Measurements from ENCODE around the gene CIB2. TPM values are rescaled to one million over a fixed set of nuclear protein-coding genes. Genes with fewer than 3 reads are reported as not detected.
A peak's percentile ranks its signal among the peaks of the same experiment; 100 is the strongest.

CIB2 gene
- total RNA-seq, 1 experiment from 2014 or later: 43.2 TPM

GRCh38 chr15:78098131-78098755, 33.0 kb downstream of the CIB2 start:
- H3T11ph ChIP-seq (ENCODE audit: low read length): no peak overlapping the region
- H3K27ac Mint-ChIP-seq: 0 out of 7 replicates have a peak overlapping the region, but pooled peaks of 1 of the 3 experiments have one; percentile 18
- no peaks in the 10 kb centered on the region for H3K79me2 ChIP-seq (ENCODE audit: insufficient read depth, low read length)

More at GRCh38 chr15:78098131-78098755, 33.0 kb downstream of the CIB2 start:
- H4K5ac ChIP-seq (ENCODE audit: insufficient read length, low read depth, low read length): no peak overlapping the region
- no peaks in the 10 kb centered on the region for H3K9me3 ChIP-seq (ENCODE audit: control insufficient read depth, low read depth, low read length)
- no peak overlapping the region for H3K9ac ChIP-seq (ENCODE audit: extremely low read depth, insufficient read length, low read length)
- no peak overlapping the region for H2BK15ac ChIP-seq (ENCODE audit: low read depth, low read length)
- H3K14ac ChIP-seq (ENCODE audit: insufficient read depth, low read length): no peak overlapping the region; the same call in 1 of the 2 replicates
- no peak overlapping the region for H3K23ac ChIP-seq (ENCODE audit: insufficient read length, low read depth, low read length)
- no peaks in the 10 kb centered on the region for H3K23me2 ChIP-seq (ENCODE audit: insufficient read length, low read depth, low read length, poor library complexity, severe bottlenecking)
- H3K4me1 ChIP-seq (ENCODE audit: insufficient read depth, low read length): no peaks in the 10 kb centered on the region
- H3K56ac ChIP-seq (ENCODE audit: insufficient read length, low read depth, low read length): no peak overlapping the region
- no peak overlapping the region for H3K4ac ChIP-seq (ENCODE audit: low read depth, low read length)
- no peak overlapping the region for H2BK120ac ChIP-seq (ENCODE audit: low read depth, low read length, poor library complexity, severe bottlenecking)
- no peaks in the 10 kb centered on the region for H3K36me3 Mint-ChIP-seq (ENCODE audit: insufficient read depth in 1 of 3, low read depth in 3 of 3)
- no peaks in the 10 kb centered on the region; the same call in 1 of the 2 replicates for H3K27me3 ChIP-seq (ENCODE audit: insufficient read depth, low read length)
- TF ChIP-seq CTCF (conservative IDR thresholded peaks at IDR 0.05): no peak
- H2AK5ac ChIP-seq (ENCODE audit: insufficient read length, low read length): no peak overlapping the region
- no CpG with 5 or more reads among the region's 11 CpGs for WGBS (ENCODE audit: extremely low coverage, insufficient read length, low lambda C conversion rate)
- DNase-seq: no peak
- H3K18ac ChIP-seq (ENCODE audit: insufficient read length, low read depth, low read length): no peak overlapping the region
- no peaks in the 10 kb centered on the region for H3K9me3 Mint-ChIP-seq
- H3K79me1 ChIP-seq (ENCODE audit: insufficient read depth, low read depth, low read length, poor library complexity, severe bottlenecking): no peaks in the 10 kb centered on the region
- no peak overlapping the region for H2BK12ac ChIP-seq (ENCODE audit: insufficient read length, low read depth, low read length)
- H3K4me2 ChIP-seq (ENCODE audit: insufficient read depth, insufficient read length, low read length): no peak overlapping the region
- no peak overlapping the region for H4K8ac ChIP-seq (replicated peaks; ENCODE audit: insufficient read length, low read depth, low read length)
- H3K27me3 Mint-ChIP-seq (ENCODE audit: low read depth): peaks cover 23% of the 10 kb centered on the region
- H3K4me3 Mint-ChIP-seq: no peak overlapping the region
- H3K4me1 Mint-ChIP-seq: no peaks in the 10 kb centered on the region
- H2BK20ac ChIP-seq (ENCODE audit: low read depth, low read length, poor library complexity, severe bottlenecking): no peak overlapping the region
- no peaks in the 10 kb centered on the region for H4K20me1 ChIP-seq (ENCODE audit: control insufficient read depth, insufficient read depth, insufficient read length)
- no peak overlapping the region for H2BK5ac ChIP-seq (ENCODE audit: insufficient read length, low read length)
- no peak overlapping the region for H2AFZ ChIP-seq (ENCODE audit: low read length)
- no peak overlapping the region for H4K91ac ChIP-seq (ENCODE audit: insufficient read length, low read depth, low read length)
- H3K27ac ChIP-seq (ENCODE audit: insufficient read length, low read depth, low read length): no peak overlapping the region
